Liver (tissue), 3 donors: ENCODE data around the gene OTUB1.

ENCODE experiments used
- RAD21 ChIP-seq, 2 donors: IDR thresholded peaks; 2 replicates each; pipeline ENCODE4 v1.6.1; 2016; ENCODE audit warnings: antibody characterized with exemption in 2 of 2, mild to moderate bottlenecking in 2 of 2
- SP1 ChIP-seq: IDR thresholded peaks from 2 replicates; pipeline ENCODE4 v1.6.1; 2018; ENCODE audit warnings: antibody characterized with exemption, mild to moderate bottlenecking
- TAF1 ChIP-seq: conservative IDR thresholded peaks from 2 replicates; pipeline ENCODE4 v1.6.1; 2016; ENCODE audit warnings: antibody characterized with exemption, mild to moderate bottlenecking
- TF ChIP-seq, protein P1 (sequence below): fragments of 150-350 bp; IDR thresholded peaks from 2 replicates; pipeline ENCODE4 v1.5.1; 2017; ENCODE audit warnings: improper control_type of control experiment, low read depth, low read length; ENCODE audit not compliant: missing input control
- donor health status: healthy.
- donor health status: healthy.

DNA sequence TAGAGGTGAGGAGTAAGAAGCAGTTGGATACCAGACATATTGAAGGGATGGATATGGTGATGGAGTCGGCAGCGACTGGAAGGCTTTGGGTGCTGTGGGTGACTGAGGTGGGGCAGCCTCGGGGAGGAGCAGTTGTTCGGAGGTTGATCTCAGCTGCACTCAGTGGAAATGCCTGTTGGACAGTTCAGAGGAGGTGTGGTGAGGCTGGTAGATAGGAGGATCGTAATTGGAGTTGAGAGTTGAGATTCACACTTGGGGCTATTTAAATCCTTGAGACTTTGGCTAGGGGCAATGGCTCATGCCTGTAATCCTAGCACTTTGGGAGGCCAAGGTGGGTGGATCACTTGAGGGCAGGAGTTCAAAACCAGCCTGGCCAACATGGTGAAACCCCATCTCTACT lies 6.9 kb downstream of the OTUB1 start:
- TF ChIP-seq RAD21 (IDR thresholded peaks at IDR 0.05) (no peak), SP1 (no peak), TAF1 (no peak)
- TF ChIP-seq, protein P1, sequence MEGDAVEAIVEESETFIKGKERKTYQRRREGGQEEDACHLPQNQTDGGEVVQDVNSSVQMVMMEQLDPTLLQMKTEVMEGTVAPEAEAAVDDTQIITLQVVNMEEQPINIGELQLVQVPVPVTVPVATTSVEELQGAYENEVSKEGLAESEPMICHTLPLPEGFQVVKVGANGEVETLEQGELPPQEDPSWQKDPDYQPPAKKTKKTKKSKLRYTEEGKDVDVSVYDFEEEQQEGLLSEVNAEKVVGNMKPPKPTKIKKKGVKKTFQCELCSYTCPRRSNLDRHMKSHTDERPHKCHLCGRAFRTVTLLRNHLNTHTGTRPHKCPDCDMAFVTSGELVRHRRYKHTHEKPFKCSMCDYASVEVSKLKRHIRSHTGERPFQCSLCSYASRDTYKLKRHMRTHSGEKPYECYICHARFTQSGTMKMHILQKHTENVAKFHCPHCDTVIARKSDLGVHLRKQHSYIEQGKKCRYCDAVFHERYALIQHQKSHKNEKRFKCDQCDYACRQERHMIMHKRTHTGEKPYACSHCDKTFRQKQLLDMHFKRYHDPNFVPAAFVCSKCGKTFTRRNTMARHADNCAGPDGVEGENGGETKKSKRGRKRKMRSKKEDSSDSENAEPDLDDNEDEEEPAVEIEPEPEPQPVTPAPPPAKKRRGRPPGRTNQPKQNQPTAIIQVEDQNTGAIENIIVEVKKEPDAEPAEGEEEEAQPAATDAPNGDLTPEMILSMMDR = no peak
